ENCODE results near the gene SPATA6L.
A peak's percentile ranks its signal among the peaks of the same experiment; 100 is the strongest.

Gene SPATA6L, protein sequence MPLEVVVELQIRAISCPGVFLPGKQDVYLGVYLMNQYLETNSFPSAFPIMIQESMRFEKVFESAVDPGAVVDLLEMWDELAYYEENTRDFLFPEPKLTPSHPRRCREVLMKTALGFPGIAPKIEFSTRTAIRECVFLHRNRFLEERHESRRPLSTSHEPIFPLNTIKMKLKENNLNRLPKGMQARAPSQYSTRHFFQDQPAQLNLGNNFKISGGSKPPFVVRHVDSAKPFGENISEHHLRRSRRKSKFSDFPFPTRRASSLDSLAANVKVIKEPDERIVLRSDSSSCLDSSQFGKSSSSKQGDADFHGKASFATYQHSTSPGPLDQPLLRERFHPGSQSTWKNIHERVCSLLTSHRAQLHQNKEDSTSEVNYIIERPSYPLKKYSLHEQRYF

DNA sequence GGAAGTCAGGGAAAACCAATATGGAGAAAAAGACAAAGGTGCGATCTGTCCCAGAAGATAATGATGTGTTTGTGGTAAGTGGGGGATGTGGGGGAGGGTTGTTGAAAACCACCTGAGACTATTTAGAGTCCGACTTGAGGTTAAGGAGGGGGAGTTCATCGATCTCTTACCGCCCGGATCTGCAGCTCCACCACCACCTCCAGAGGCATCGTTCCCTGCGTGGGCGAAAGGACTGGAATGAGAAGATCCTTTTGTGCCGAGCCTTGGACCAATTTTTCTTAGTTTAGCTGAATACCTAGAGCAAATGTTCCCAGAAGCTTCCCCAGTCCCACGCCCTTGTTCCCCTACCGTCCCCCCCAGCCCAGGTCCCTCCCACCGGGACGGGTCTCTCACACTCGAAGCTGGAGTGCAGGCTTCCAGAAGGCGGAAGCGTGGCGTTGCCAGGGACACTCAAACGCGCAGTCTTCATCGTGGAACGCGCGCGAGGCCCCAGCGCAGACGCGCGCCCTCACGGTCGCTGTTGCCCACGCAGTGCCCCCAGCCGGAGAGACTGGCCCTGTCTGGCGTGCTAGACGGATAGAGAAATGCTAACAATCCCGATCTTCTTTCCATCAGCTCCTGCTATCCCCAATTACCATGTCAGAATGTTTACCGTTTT is at the start of gene SPATA6L:
Gene SPATA6L, minus strand, starts transcription at position 439 of the 658 bp plus-strand sequence. Its CDS starts 230 bp downstream, at position 209.
- DNase-seq (ENCODE audit: low read depth in 2 of 2) = no peak

DNA sequence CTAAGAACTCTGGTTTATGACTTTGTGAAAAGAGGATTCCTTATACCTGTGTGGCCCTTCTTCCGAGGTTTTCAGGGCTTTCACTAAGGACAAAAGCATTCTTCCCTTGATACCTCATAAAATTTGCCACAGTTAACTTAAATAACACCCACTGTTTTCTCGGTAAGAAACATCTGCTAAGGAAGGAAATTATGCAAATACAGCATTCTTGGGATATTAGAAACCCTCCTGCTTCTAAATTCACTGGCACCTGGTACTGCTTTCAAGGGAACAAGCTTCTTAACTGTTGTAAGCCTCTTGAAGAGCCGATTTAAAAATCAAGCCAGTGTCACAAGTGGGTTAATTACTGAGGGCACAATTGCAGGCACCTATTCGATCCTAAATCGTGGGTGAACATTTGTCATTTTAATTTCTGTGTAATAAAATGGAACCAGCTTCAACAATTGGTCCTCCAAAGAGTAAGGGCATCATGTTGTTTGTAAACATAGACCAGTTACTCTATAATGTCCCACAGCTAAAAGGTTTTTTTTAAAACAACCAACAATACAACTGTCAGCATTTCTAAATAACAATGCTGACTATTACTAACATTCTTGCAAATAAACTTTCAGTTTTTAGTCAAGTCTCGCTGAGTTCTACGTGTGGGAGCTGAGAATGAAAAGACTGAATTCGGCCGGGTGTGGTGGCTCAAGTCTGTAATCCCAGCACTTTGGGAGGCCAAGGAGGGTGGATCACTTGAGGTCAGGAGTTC is 48.2 kb upstream of the SPATA6L start:
- no peak for DNase-seq (ENCODE audit: low read depth in 2 of 2)

DNA sequence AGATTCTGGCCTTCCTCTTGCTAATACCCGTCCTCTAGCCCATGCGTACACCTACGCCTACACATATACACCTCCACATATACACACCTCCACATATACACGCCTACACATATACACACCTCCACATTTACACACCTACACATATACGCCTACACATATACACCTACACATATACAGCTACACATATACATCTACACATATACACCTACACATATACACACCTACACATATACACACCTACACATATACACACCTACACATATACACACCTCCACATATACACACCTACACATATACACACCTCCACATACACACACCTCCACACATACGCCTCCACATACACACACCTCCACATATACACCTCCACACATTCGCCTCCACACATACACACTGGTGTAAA is 47.6 kb upstream of the SPATA6L start:
- DNase-seq (ENCODE audit: low read depth in 2 of 2) = no peak

DNA sequence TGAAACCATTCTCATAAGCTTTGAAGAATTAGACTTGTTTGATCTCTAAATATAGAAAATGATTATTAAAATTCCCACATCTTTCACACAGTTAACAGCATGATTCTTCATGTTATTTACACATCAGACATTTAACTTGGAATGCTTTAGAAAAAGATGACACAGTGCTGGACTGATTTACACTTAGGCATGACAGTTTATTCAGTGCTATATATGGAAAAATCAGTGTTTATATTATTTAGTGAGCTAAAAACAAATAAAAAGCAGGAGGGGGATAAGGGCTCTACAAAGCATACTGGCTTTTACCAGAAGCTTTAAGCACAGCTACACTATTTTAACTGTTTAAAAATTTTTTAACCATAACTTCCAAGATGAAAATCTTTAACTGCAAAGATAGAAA is 43.1 kb upstream of the SPATA6L start:
- no peak for DNase-seq (ENCODE audit: low read depth in 2 of 2)

DNA sequence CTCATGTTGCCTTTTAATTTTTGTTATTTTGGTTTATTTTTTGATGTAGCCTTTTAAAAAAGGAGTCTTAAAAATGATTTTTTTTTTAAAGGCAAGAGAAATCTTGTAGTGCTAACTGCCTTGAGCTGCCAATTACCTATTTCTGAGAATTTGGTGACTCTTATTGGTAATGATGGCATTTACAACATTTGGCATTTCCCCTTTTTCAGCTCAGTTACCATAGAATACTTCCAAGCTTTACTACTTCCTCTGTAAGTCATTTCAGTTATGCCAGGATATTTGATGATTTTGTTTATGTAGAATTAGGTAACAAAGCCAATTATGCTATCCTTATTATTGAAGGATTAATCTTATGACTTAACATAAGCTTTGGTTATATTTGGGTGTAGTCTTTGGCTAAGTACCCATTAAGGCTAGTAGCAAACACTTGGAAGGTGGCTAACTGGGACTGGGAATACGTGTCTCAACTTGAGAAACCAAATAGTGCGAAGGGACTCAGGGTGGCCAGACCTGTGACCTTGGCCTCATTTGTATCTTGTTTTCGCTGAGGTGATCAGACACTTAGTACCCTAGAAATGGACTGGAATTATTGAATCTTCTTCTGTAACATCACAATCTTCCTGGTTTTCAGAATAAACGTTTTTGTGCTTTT is 40.8 kb upstream of the SPATA6L start:
- DNase-seq (ENCODE audit: low read depth in 2 of 2) = no peak

DNA sequence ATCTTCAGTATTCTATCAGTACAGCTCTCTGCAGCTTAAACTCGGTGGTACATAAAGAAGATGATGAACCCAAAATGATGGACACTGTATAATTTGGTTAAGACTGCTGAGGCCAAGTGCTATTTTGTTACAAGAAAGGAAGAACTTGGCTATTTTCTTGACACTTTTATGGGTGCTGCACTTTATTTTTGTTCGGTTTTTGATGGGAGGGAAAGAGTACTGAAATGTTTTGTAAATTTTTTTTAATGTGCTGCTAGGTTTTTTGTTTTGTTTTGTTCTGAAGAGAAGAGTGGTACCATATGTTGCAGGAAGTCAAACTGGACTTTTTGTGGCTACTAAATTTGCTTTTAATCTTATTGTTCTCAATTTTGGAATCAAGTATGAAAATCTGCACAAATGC is 39.7 kb upstream of the SPATA6L start:
- no peak for DNase-seq (ENCODE audit: low read depth in 2 of 2)

DNA sequence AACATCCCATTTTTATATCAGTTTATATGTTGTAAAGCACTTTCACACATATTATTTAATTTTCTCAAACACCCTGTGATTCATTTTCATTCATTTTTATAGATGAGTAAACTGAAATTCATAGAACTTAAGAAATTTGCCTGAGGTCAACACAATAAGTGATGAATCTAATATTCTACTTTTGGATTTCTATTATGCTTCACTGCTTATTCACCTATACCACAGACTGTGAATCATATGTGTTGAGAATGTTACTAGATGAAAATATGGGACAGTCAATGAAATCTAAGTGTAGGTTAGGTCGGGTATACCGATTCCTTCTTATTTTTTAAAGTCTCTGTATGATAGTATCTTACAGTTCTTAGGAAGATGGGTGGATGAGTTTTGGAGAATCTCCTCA is 37.8 kb upstream of the SPATA6L start:
- DNase-seq (ENCODE audit: low read depth in 2 of 2) = no peak

DNA sequence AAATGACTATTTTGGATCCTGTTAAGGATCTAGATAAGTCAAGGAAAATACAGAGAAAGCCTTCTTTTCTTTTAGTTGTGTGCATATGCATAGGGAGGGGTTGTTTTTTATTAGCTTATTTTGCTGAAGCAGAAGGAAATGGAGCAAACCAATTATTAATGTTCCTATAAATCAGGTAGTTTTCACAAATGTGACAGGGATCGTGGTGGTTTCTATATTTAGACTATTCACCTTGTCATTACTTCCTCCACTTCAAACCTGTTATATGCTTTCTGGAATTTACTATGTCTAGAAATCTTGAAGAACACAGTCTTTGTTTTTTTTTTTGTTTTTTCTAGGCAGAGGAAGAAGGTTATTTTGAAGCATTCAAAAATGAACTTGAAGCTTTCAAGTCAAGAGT is 35.2 kb upstream of the SPATA6L start:
- no peak for DNase-seq (ENCODE audit: low read depth in 2 of 2)

DNA sequence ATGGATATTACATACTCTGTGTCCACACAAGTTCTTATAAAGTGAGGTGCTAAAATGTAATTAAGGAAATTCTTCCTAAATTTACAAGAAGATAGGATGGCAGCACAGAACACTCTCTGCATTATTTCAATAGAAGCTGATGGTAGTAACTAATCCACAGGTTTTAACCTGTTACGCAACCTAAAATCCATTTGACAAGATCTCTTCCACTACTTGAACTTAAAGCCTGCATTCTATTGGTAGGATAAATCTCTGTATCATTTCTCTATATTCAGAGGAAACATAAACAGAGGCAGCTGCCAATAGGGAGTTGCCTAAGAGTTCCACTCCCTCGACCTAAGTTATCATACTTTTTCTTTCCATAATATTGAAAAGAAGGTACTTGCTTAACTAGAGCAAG is 34.7 kb upstream of the SPATA6L start:
- no peak for DNase-seq (ENCODE audit: low read depth in 2 of 2)

DNA sequence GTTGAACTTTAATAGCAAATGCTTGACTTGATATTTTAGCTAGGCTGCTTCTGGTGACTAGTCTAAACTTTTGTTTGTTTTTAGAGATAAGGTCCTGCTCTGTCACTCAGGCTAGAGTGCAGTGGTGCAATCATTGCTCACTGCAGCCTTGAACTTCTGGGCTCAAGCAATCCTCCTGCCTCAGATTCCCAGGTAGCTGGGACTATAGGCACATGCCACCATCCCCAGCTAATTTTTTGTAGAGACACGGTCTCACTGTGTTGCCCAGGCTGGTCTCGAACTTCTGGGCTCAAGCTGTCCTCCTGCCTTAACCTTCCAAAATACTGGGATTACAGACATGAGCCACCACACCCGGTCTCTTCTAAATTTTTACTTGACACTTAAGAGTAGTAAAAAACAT is 33.8 kb upstream of the SPATA6L start:
- no peak for DNase-seq (ENCODE audit: low read depth in 2 of 2)

DNA sequence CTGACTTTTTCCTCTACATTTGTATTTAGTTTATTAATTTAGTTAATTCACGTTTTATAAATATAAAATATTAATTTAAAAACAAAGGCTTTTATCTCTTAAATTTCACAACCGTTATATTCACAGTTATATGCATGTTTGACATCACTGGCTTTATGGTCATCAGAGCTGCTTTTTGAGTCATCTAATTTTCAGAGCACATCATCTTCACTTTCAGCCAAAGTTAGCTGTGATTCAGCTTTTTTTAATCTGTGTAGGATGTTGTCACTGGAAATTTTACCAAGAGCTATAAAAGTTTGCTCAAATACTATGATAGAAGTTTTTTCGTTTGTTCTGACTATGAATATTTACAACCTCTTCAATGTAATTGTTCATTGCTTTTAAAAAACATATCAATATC is 25.5 kb upstream of the SPATA6L start:
- DNase-seq (ENCODE audit: low read depth in 2 of 2) = no peak

DNA sequence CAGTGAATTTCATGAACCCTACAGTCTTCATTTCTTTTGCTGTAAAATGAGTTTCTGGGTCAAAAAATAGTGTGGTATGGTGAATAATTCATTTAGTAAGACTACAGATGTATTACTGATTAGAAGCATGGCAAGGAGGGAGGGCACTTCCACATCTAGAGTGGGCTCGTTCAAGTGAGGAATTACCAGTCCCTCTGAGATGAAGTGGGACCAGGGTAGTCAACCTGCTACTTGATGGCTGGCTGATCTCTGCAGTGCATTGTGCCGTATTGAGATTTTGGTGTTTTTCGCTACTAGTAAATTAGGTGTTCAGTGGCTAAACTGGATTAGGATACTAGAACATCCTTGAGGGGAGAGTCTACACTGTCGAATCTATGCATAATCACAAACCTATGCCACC is 23.9 kb upstream of the SPATA6L start:
- no peak for DNase-seq (ENCODE audit: low read depth in 2 of 2)

DNA sequence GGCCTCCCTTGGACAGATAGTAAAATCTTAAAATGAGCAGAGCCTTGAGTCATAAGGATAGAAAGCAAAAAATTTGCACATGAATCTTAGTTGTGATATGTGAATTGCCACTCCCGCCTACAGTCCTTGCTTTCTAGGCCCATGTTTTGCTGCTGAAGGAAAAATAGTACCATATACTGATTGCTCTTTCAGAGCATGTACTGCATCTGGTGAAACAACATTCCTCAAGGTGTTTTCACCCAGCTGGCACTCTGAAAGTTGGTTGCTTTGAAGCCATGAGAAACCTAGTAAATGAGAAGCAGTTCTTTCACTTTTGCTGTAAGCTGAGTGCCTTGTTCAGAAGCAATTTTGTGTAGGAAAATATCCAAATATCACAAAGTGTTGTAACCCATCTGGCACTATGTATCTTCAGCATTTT is 23.4 kb upstream of the SPATA6L start:
- peak in 1 of 2 donors; percentile 15 for DNase-seq (ENCODE audit: low read depth in 2 of 2)

DNA sequence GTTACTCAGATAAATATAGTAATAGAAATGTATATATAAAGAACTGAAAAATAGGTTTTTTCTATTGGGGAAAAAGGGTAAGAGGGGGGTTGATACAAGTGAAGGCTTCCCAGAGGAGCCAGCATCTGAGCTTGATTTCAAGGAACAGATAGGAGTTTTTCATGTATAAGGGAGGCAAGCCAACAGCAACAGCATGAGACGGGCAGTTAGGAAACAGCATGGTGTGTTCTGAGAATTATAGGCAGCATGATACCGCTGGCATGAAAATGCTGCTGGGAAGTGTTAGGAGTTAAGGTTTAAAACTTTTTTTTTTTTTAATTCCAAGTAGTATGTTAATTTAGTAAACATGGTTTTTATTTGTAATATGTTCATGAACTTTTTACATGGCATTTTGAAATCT is 22.7 kb upstream of the SPATA6L start:
- DNase-seq (ENCODE audit: low read depth in 2 of 2) = no peak

DNA sequence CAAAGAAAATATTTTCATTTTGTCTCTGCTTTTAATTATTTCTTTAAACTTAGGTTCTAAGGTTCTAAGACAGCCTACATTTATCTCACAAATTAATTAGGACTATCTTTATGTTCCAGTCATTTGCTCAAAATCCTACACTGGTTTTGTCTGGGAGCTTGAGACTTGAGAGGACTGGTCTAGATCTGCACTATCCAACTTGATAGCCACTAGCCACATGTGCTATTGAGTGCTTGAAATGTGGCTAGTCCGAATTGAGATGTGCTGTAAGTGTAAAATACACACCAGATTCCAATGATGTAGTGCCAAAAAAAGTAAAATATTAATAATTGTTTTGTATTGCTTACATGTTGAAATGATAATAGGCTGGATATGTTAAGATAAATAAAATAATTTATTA is 20.3 kb upstream of the SPATA6L start:
- DNase-seq (ENCODE audit: low read depth in 2 of 2) = no peak

DNA sequence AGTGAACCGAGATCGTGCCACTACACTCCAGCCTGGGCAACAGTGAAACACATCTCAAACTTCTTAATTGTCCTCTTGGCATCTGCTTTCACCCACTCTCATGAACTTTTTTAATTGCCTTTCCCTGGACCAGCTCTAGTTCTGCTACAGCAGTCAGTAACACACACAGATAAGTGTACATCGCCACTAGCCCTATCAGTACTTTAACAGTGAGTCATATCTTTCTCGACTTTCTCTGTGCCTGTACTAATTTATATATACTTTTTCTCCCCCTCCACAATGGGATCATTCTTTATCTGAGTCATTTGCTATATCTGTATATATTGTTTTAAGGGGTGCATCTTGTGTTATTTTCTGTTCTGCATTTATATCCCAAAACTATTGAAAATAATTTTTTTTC is 19.8 kb upstream of the SPATA6L start:
- no peak for DNase-seq (ENCODE audit: low read depth in 2 of 2)

DNA sequence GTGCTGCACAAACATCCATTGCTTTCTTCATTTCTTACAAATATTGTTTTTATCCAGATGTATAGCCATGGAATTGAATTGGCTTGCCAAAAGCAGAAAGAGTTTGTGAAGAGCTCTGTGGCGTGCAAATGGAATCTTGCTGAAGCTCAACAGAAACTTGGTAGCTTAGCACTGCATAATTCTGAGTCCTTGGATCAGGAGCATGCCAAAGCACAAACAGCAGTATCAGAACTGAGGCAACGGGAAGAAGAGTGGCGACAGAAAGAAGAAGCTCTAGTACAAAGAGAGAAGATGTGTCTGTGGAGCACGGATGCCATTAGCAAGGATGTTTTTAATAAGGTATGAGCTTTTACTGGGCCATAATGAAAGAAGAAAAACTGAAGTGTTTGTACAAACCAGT is 18.5 kb upstream of the SPATA6L start:
- DNase-seq (ENCODE audit: low read depth in 2 of 2) = no peak

DNA sequence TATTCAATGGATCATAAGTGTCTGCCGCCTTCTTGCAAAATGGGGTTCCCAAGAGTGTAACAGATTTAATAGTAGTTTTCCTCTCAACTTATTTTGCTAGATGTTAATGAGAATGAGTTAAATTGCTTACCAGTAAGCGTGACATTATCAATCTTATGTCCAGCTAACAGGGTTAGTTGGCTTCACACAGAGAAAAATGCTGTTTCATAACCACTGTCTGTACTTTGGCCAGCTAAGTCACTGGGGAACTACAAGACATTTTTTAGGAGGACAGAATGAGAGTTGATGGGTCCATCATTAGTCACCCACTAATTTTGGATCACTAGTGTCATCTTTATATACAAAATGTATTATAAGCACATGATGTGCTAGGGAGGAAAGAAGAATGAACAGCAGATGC is 14.5 kb upstream of the SPATA6L start:
- no peak for DNase-seq (ENCODE audit: low read depth in 2 of 2)

DNA sequence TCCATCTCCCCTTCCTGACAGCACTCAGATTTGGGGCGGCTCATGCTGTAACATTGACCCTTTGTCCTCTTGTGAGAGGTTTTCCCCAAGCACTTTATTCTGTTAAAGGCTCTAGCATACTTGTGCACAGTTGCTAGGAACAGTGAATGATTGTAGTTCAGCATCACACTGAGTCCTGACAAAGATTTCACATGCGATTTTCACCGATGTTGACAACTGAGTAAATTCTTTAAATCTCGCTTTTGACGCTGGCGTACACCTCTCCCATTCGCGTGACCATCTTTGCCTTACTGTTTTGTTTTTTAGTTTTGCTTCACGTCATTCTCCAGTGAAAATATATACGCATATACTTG is 13.9 kb upstream of the SPATA6L start:
- DNase-seq (ENCODE audit: low read depth in 2 of 2) = no peak

DNA sequence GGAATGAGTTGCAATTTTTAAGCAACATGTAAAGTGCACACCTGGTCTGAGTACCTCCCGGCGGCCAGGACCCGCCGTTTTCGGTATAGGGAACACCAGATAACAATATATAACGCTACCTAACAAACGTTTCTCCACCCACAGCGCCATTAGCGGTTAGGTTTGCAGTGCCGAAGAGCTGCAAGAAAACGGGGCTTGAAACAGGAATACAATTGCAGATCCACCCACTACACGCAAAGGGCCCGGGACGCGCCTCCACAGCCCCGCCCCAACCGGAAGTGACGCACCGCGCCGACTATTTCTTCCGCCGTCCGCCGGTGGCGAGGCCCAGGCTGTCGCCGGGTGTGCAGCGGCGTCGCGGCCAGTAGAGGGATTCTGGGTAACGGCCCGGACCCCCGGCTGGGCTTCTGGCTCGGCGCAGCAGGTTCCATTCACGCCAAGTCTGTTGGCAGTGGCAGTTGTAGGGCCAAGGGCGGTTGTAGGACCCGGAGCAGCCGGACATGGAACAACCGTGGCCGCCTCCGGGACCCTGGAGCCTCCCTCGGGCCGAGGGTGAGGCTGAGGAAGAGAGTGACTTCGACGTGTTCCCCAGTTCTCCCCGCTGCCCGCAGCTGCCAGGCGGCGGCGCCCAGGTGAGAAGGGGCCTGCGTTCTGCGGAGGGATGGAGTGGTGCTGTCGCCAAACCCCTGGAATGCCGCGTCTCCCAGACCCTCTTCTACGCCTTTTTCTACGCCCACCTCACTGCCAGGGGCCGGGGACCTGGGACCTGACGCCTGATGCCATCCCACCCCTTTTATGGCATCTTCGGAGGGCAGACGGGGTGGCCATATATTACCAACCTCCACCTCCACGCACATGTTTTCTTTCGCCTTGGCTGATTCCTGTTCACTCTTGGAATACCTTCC is 13.2 kb upstream of the SPATA6L start, which contains the start of gene CDC37L1:
Gene CDC37L1, plus strand, starts transcription at position 302 of the 905 bp plus-strand sequence. Its CDS starts 199 bp downstream, at position 501.
- peak; percentile 95 to 99 for DNase-seq (ENCODE audit: low read depth in 2 of 2)

DNA sequence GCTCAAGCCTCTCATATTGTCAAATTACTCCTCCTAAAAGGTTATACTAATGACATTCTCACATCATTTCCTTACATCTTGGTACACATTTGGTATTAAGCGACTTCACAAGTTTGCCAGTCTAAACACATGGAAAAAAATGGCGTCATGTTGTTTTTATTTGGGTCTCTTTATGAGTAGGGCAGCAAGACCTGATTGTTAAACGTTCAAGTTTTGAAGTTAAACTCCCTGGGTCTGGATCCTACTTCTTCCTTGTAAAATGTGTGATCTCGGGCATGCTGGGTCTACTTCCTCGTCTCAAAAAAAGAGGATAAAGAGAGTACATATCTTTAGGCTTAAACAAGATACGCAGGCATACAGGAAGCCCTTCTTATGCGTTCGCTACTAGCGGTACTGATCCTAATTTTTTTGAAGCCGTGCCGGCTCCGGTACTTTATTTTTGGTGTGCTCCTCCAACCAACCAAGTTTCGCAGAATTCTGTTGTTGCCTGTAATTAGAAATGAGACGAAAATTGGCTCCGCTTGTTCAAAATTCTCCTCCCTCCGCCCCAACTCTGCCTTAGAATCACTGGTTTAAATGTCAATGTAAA is 12.5 kb upstream of the SPATA6L start:
- no peak for DNase-seq (ENCODE audit: low read depth in 2 of 2)
